NOMO-1 treated with dmso at 0.1 percent for 144 hours (cell line): ENCODE results near the gene TRIM46.

Source experiments
- DNase-seq: peaks from one replicate; lab custom pipeline; 2025; ENCODE audit not compliant: unreplicated experiment; lab: John Stamatoyannopoulos, UW

TRIM46 gene

DNA sequence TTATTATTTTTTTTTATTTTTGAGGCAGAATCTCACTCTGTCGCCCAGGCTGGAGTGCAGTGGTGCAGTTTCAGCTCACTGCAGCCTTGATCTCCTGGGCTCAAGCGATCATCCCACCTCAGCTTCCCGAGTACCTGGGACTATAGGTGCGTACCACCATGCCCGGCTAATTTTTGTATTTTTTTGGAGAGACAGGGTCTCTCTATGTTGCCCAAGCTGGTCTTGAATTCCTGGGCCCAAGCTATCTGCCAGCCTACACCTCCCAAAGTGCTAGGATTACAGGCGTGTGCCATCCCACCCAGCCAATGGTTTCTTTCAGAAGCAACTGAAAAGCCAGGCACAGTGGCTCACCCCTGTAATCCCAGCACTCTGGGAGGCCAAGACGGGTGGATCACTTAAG lies 2.8 kb upstream of the TRIM46 start:
- DNase-seq = no peak

DNA sequence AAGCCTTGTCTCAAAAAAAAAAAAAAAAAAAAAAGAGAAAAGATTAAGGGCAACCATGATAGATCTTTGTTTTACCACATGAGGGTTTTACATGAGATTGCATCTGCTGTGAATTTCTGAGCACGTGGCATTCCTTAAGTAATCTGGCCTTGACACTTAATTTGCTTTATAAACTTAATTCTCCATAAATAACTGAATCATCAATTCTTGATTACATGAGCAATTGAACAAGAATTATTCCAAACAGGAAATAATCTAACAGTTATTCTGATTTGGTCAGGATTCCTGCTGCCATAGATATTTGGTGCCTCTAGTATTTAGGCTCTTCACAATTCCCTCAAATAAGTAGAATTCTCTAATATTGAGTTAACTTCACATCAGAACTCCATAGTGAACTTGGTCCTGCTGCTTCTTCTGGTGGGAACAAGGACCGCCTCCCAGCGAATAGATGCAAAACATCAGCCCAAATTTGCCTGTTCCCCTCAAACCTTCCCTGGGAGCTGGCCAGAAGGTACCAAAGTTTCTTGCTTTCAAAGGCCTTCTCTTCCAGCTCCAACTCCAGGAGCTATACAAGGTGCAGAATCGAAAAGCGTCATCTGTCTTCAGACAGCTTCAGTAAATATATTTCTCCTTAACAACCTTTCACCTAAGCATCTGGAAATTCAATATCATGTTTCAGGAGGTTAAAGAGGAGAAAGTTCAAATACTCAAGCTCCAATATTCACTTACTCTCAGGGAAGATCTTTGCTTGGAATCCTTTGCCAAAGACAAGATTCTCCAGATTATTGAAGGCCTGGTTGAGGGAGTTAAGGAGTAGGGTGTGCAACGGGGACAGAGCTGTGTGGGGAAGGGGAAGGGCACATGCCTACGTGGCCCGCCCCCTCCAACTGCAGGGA lies 1.6 kb upstream of the TRIM46 start:
- DNase-seq = no peak

DNA sequence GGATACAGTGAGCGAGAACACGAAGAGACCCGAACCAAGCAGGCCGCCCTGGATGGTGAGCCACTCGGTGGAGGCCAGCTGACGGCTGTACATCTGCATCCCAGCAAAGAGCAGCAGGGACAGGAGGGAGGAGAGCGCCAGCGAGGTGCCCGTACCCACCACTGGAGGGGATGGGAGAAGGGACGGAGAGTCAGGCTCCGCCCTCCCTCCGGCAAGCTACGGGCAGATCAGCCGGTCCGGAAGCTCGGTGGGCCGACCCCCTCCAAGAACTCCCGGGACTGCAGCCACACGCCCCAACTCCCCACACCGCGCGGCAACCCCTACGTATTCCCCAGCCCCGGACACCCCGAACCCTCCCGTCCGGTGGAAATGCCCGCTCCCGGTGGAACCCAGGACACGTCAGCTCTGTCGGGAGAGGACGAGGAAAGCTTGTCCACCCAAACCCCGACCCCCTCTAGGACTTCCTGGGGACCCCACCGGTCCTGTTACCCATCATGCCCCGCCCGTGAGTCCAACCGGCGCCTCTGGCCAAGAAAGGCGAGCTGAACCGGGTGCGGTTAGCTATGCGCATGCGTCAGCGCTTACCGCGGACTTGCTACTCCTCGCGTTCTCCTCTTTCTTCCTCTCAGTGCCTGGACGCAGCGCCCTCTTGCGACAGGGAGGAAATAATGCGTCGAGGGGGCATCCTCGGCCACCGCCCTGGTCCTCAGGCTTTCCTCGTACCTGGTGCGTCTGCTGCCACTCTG lies 744 bp upstream of the TRIM46 start, which contains the start of gene KRTCAP2:
TSS of gene KRTCAP2 (minus strand) at position 573 of the 746 bp plus-strand sequence. CDS start at position 493, 80 bp downstream.
- DNase-seq = peak; percentile 81

GRCh38 chr1:155174324-155175280 lies 953 bp downstream of the TRIM46 start:
- no peak for DNase-seq

GRCh38 chr1:155175281-155175926 lies 1.8 kb downstream of the TRIM46 start:
- no peak for DNase-seq

DNA sequence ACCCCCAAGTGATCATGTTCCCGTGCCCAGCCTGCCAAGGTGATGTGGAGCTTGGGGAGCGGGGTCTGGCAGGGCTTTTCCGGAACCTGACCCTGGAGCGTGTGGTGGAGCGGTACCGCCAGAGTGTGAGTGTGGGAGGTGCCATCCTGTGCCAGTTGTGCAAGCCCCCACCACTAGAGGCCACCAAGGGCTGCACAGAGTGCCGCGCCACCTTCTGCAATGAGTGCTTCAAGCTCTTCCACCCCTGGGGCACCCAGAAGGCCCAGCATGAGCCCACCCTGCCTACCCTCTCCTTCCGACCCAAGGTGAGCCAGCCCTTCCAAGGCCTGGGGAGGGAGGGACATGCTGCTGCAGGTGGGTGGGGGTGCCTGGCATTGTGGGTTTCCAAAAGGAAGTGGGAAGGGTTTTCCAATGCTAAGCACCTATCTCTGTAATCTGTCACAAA lies 2.3 kb downstream of the TRIM46 start:
- no peak for DNase-seq

DNA sequence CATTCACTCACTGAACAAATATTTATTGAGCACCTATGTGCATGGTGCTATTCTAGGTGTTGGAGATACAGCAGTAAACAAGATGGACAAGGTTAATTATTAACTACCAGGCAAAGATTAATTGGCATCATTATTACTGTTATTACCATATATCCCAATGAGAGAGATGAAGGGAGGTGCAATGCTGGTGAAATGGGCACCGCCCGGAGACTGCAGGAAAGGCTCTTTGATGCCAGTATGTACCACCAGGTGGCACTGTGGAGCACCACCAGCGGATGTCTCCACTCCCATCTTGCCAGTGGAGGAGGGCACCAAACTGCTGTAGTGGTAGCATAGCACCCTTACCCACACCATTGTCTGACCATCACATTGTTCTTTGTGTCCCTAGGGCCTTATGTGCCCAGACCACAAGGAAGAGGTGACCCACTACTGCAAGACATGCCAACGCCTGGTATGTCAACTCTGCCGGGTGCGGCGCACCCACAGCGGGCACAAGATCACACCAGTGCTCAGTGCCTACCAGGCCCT lies 3.0 kb downstream of the TRIM46 start:
- DNase-seq = peak; percentile 26

DNA sequence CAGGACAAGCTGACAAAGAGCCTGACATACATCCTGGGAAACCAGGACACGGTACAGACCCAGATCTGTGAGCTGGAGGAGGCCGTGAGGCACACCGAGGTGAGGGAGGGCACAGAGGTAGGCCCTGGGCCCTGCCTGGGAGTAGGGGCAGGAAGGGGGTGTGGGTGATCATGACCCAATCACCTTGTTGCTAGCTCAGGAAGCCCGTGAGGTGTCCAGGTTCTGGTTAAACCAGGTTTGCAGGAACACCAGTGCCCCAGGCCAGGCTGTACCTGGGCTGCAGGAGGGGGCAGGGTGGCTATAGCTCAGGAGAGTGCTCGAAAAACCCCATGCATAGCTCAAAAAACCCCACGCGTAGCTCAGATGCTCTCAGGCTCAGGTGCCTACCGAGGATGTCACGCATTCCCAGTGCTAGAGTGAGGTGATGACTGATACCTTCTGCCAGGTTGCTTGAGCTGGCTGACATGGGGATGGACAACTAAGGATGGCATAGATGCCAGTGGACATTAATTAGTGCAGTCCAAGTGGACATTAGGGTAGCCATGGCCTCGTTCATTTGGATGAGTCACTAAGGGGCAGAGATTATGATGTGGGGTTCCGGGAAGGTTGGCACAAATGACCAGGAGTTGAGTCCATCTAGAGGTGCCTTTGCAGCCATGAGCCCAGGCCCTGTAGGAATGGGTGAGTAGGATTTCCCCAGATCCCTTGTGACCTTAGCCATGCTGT lies 3.7 kb downstream of the TRIM46 start:
- no peak for DNase-seq

- DNase-seq = no peak
These were observed 4.3 kb downstream of the TRIM46 start for GRCh38 chr1:155177918-155178281.

DNA sequence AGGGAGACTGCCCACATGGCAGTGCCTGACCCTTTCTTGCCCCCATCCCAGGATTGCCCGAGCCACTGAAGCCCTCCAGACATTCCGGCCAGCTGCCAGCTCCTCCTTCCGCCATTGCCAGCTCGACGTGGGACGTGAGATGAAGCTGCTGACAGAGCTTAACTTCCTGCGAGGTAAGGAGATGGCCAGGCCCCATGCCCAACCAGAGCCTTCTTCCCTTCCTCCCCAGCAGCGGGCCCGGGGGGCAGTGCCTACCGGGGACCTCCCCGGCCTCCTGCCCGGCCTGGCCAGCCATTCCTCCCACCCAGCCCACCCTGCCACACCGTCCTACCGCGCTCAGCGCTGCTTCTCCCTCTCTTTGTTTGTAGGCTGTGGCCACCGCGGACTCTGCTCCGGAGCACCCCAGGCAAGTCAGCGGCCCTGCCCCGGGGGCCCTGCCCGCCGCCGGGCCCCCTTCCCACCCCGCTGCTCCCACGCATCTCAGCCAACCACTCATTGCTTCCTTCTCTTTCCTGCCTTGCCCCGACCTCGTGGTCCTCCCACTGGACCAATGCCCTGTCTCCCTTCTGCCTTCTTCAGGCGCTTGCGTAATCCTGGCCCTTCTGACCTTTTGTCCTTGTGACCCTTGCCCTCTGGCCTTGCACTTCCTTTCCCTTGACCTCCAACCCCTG lies 4.9 kb downstream of the TRIM46 start:
- peak; percentile 49 for DNase-seq

- DNase-seq = no peak
These were observed 5.7 kb downstream of the TRIM46 start for GRCh38 chr1:155179112-155180031.

- DNase-seq = no peak
These were observed 7.9 kb downstream of the TRIM46 start for GRCh38 chr1:155181371-155182051.

DNA sequence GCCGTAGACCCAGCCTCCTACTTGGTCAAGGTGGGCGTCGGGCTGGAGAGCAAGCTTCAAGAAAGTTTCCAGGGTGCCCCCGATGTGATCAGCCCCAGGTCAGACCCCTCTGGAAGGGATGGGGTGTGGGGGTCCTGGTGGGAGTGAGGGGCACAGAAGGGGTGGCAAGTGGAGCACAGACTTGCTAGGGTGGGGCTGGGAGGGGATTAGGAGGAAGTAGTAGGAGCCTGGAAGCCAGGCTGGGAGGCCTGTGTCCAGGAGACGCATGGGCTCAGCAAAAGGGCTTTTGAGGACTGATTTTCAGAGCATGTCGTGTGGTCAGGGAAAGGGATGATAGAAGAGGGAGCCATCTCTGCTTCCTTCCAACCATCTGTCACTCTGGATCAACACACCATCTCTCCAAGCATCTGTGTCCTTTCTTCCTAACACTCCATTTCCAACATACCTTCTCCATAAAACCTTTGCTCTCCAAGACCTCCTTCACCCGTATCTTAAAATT lies 8.5 kb downstream of the TRIM46 start:
- DNase-seq = no peak

DNA sequence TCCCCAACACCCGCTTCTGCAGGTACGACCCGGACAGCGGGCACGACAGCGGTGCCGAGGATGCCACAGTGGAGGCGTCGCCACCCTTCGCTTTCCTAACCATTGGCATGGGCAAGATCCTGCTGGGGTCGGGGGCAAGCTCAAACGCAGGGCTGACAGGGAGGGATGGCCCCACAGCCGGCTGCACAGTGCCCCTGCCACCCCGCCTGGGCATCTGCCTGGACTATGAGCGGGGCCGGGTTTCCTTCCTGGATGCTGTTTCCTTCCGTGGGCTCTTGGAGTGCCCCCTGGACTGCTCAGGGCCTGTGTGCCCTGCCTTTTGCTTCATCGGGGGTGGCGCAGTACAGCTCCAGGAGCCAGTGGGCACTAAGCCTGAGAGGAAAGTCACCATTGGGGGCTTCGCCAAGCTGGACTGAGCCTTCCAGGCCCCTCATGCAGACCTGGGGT lies 10.1 kb downstream of the TRIM46 start:
- DNase-seq = no peak

DNA sequence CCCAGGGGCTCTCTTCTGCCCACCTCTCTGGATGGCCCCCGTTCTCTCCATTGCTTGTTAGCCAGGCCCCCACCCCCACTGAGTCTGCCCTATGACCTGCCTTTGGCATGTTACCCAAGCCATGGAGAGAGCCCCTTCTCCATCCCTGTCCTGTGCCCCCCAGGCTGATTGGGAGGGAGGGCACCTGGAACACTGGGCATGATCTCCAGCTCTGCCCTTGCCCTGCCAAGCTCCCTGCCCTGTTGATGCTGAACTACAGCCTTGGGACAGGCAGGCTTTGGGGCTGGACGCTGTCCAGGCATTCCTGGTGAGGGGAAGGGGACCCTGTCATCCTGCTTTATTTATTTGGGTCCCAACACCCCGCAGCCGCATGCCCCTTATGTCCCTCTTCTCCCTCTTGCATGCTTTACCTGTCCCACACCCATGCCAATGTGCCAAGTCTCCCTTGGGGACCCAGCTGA lies 10.7 kb downstream of the TRIM46 start:
- no peak for DNase-seq

- DNase-seq = peak; percentile 92
These were observed 11.5 kb downstream of the TRIM46 start for GRCh38 chr1:155184835-155185782.
